Measurements from ENCODE around the gene CLEC10A. TPM values are rescaled to one million over a fixed set of nuclear protein-coding genes. Genes with fewer than 3 reads are reported as not detected.

Gene CLEC10A
- total and polyA plus RNA-seq, 10 of the 15 experiments (the other 5 are each of a cell fraction or from before 2014, with no cell fraction given): not detected

GRCh38 chr17:7109461-7110322, 29.6 kb upstream of the CLEC10A start (continued):
- TF ChIP-seq, protein P1, sequence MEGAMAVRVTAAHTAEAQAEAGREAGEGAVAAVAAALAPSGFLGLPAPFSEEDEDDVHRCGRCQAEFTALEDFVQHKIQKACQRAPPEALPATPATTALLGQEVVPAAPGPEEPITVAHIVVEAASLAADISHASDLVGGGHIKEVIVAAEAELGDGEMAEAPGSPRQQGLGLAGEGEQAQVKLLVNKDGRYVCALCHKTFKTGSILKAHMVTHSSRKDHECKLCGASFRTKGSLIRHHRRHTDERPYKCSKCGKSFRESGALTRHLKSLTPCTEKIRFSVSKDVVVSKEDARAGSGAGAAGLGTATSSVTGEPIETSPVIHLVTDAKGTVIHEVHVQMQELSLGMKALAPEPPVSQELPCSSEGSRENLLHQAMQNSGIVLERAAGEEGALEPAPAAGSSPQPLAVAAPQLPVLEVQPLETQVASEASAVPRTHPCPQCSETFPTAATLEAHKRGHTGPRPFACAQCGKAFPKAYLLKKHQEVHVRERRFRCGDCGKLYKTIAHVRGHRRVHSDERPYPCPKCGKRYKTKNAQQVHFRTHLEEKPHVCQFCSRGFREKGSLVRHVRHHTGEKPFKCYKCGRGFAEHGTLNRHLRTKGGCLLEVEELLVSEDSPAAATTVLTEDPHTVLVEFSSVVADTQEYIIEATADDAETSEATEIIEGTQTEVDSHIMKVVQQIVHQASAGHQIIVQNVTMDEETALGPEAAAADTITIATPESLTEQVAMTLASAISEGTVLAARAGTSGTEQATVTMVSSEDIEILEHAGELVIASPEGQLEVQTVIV (IDR thresholded peaks at IDR 0.05; ENCODE audit: borderline replicate concordance, partially characterized antibody): no peak
- no peak for TF ChIP-seq LARP7 (IDR thresholded peaks at IDR 0.05)
- peak; percentile 52 for TF ChIP-seq PBX3 (IDR thresholded peaks at IDR 0.05; ENCODE audit: insufficient replicate concordance, low read depth, low read length)
- TF ChIP-seq NFIC (IDR thresholded peaks at IDR 0.05; ENCODE audit: low read depth, low read length): 0 out of 2 replicates have a peak, but pooled peaks have one; percentile 28
- peak; percentile 45; the same call in 1 of the 2 replicates for TF ChIP-seq HDGF (IDR thresholded peaks at IDR 0.05)
- TF ChIP-seq SIX5 (IDR thresholded peaks at IDR 0.05; ENCODE audit: low read depth, low read length, severe bottlenecking): no peak

DNA sequence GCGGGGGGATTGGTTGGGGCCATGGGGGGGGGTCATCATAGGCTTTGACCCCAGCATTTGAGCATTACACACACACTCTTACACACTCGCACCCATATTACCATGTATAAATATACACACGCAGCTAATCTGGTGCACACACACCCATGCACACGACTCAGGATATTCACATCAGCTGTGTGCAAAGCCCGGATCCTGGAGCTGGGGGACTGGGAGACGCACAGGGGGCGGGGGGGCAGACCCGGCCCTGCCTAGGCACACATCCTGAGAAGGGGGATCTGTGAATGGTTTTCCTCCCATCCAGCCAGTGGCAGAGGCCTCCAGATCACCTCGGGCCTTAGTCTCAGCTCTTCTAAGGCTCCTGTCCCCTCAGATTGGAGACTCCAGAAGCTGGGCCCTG, 28.9 kb upstream of the CLEC10A start:
- Histone ChIP-seq H3K36me3 (ENCODE audit: control insufficient read depth in 2 of 2, insufficient read depth in 2 of 2, low read length in 1 of 2) (no peaks in the 10 kb centered on the region), H3K79me2 (ENCODE audit: control insufficient read depth, insufficient read depth, low read length) (no peaks in the 10 kb centered on the region), H3K9ac (ENCODE audit: control insufficient read depth, insufficient read depth, low read length) (no peak overlapping the region), H3K4me2 (ENCODE audit: control insufficient read depth, insufficient read depth) (no peak overlapping the region), H3K4me1 (ENCODE audit: control insufficient read depth, insufficient read depth, low read length) (peaks cover 7% of the 10 kb centered on the region), H3K9me3 (replicated peaks; ENCODE audit: control insufficient read depth, insufficient read depth, low read length) (no peaks in the 10 kb centered on the region), H2AFZ (ENCODE audit: control insufficient read depth, low read depth, low read length) (no peak overlapping the region), H3K27me3 (replicated peaks in 1 of 2; ENCODE audit: control insufficient read depth in 2 of 2, insufficient read depth in 2 of 2, low read length in 1 of 2) (no peaks in the 10 kb centered on the region), H4K20me1 (ENCODE audit: control insufficient read depth, insufficient read depth) (no peaks in the 10 kb centered on the region), H3K4me3 (no peak overlapping the region), H3K27ac (ENCODE audit: control insufficient read depth, insufficient read depth) (no peak overlapping the region)
- ChIA-PET POLR2A (interaction anchor here (1.2 kb wide), 1 partner anchor 73 kb away, joined by 3 read pairs; the partner anchor contains the start of gene SLC16A13), CTCF (no interaction called here), SMC1A (ENCODE audit: uncharacterized antibody, unreplicated experiment) (no interaction called here), RAD21 (ENCODE audit: unreplicated experiment) (no interaction called here)
- TF ChIP-seq, protein P2, sequence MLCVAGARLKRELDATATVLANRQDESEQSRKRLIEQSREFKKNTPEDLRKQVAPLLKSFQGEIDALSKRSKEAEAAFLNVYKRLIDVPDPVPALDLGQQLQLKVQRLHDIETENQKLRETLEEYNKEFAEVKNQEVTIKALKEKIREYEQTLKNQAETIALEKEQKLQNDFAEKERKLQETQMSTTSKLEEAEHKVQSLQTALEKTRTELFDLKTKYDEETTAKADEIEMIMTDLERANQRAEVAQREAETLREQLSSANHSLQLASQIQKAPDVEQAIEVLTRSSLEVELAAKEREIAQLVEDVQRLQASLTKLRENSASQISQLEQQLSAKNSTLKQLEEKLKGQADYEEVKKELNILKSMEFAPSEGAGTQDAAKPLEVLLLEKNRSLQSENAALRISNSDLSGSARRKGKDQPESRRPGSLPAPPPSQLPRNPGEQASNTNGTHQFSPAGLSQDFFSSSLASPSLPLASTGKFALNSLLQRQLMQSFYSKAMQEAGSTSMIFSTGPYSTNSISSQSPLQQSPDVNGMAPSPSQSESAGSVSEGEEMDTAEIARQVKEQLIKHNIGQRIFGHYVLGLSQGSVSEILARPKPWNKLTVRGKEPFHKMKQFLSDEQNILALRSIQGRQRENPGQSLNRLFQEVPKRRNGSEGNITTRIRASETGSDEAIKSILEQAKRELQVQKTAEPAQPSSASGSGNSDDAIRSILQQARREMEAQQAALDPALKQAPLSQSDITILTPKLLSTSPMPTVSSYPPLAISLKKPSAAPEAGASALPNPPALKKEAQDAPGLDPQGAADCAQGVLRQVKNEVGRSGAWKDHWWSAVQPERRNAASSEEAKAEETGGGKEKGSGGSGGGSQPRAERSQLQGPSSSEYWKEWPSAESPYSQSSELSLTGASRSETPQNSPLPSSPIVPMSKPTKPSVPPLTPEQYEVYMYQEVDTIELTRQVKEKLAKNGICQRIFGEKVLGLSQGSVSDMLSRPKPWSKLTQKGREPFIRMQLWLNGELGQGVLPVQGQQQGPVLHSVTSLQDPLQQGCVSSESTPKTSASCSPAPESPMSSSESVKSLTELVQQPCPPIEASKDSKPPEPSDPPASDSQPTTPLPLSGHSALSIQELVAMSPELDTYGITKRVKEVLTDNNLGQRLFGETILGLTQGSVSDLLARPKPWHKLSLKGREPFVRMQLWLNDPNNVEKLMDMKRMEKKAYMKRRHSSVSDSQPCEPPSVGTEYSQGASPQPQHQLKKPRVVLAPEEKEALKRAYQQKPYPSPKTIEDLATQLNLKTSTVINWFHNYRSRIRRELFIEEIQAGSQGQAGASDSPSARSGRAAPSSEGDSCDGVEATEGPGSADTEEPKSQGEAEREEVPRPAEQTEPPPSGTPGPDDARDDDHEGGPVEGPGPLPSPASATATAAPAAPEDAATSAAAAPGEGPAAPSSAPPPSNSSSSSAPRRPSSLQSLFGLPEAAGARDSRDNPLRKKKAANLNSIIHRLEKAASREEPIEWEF (IDR thresholded peaks at IDR 0.05; ENCODE audit: insufficient replicate concordance, low read depth, low read length): no peak
- TF ChIP-seq, protein P3, sequence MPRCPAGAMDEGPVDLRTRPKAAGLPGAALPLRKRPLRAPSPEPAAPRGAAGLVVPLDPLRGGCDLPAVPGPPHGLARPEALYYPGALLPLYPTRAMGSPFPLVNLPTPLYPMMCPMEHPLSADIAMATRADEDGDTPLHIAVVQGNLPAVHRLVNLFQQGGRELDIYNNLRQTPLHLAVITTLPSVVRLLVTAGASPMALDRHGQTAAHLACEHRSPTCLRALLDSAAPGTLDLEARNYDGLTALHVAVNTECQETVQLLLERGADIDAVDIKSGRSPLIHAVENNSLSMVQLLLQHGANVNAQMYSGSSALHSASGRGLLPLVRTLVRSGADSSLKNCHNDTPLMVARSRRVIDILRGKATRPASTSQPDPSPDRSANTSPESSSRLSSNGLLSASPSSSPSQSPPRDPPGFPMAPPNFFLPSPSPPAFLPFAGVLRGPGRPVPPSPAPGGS (IDR thresholded peaks at IDR 0.05; ENCODE audit: borderline replicate concordance, insufficient read depth, low read depth, low read length, poor library complexity, severe bottlenecking): peak; percentile 30
- WGBS (ENCODE audit: insufficient coverage, insufficient replicate concordance, low lambda C conversion rate, missing lambda C conversion rate): 40% methylated on average over 9 of the region's 9 CpGs
- no peak for DNase-seq (ENCODE audit: low read depth, low spot score)
- BruUV-seq (replicated peaks): no TSS peak
- no peak for ATAC-seq
- intact Hi-C loops (cut with micrococcal nuclease; ENCODE audit: unreplicated experiment) (no loop called here), in situ Hi-C loops (cut with MboI) (no loop called here)
- FAIRE-seq: no peak
